Right kidney (tissue), 1 donor: ENCODE data around the gene AFF3.

Experiments used
- DNase-seq: peaks from one replicate; pipeline ENCODE4 v3.0.0-alpha.2; 2016

AFF3 gene

DNA sequence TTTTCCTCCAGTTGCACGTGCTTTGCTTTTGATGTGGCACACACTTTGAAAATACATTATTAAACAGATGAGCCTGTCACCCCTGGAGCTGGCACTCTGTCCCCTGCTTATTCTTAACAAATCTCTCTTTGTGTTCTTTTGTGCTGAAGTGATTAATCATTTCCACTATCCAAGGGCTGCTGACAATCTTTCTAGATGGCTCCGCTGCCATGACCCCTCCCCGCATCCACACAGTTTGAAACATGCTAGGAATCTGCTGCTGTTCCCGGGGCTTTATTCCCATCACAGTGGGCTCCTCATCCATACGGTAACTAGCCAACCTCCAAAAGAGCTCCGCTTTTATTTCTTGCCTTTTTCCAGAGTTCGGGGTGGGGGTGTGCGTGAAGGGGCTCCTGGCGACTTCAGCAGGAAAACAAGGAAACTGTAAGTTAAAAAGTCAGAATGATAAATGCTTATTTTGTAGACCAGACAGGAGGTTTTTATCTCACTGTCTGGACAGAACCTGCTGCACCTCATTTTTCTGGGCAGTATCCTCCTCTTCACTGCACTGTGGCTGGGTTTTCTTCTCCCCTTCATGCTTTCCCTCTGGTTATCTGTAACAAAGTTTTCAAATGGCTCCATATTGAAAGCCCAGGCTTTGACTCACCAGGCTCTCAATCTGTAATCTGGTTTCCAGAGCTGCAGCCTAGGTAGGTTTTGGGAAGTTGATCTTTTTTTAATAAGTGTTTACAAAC, 319.7 kb downstream of the AFF3 start:
- DNase-seq: no peak

DNA sequence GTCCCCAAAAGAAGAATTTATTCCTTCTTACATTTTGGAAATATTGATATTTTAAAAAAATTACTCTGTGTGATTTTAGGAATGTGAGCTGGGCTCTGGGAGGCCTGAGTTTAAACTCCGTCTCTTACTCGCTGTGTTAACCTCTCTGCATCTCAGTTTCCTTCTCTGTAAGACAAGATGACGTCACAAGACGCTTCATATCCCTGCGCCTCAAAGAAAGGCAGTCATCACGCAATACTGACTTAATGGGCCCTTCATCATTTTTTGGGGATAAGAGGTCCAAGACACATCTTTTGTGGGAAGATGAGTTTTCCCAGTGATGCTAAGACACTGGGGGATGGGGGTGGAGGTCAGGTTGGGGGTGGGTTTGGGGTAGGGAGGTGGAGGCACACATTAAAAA, 320.4 kb downstream of the AFF3 start:
- no peak for DNase-seq

DNA sequence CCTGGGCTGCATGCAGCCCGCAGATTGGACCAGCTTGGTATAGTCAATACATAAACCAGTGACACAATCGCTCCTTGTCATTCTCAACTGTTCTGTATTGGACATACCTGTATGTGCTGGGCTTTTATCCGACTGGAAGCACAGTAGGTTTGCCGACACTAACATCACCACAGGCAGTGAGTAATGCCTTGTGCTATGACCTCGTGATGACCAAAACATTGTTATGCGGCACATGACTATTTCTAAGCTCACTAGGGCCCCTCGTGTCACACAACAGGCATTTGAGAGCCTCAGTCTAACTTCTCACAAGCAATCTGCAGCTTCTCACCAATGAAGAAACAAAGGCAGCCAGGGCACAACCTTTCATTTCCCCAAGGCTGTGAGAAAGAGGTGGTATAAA, 320.8 kb downstream of the AFF3 start:
- no peak for DNase-seq

DNA sequence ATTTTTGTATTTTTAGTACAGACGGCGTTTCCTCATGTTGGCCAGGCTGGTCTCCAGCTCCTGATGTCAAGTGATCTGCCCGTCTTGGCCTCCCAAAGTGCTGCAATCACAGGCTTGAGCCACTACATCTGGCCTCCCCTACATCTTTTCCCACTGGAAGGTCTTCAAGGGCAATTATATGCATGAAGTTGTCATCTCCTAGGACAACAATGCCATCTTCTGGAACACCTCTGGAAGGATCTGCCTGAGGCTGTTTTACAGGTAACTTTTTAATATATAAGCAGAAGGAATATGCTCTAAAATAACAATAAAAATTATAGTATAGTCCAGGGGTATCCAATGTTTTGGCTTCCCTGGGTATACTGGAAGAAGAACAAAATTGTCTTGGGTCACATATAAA, 321.4 kb downstream of the AFF3 start:
- no peak for DNase-seq

DNA sequence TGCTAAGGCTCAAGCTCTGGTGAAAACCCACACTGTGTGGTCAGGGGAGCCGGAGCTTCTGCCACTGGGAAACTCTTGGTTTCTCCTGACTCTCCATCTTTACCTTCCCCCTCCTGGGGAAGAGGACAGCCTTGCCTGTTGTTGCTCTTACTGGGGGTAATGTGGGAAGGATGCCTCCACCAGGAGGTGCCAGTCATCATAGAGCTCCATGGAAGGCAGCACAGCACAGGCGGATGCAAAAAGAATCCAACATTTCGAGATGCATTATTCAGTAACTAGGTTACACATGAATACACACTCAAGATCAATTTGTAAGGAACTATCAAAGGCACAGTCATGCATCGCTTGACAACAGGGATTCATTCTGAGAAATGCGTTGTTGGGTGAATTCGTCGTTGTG, 322.6 kb downstream of the AFF3 start:
- no peak for DNase-seq

DNA sequence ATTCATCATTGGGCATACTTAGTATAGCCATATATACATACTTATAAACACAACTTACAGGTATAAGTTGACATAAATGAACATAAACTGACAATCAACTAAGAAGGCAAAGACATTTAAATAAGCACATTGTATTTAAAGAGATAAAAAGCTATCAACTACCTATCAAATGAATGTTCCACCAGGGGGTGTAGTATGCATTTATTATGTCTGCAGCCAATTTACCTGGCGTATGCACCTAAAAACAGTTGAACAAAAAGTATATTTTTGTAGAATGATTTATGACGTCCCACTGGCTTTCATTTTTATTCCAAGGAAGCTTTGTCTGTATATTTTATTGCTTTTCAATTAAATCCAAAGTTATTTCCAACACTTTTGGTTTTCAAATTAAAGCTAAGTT, 323.5 kb downstream of the AFF3 start:
- DNase-seq: no peak

DNA sequence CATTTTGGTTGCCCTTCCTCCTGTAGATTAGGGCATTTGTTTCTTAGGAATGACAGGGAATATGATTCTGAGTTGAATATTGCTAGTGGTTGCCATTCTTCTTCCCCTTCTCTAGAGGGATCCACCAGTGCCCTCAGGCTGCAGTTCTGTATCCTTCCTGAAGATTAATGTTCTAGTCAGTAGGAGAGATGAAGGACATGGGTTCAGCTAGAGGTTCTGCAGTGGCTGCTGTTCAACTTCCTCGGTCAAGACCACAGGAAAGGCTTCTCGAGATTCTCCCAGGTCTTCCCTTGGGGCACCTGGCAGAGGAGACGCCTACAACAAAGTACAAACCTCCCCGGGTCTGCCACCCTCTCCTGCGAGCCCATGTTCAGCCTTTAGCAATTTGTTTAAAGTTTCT, 325.5 kb downstream of the AFF3 start:
- DNase-seq: no peak

DNA sequence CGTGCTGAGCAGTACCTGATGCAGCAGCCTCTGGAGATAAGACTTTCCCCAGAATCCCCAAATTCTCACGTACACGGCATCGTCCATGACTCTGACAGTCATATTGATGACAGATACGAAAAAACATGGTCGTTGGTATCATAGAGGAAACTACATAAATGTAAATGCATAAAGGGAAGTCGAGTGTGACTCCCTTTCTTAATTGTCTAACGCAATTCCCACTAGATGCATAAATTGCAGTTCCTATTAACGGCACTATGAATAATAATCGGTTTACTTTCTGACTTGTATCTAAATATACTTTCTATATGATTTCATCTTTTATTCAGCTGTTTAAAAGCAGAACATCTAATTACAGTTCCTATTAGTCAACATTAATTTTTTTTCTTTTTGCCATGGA, 330.0 kb downstream of the AFF3 start:
- DNase-seq: no peak

DNA sequence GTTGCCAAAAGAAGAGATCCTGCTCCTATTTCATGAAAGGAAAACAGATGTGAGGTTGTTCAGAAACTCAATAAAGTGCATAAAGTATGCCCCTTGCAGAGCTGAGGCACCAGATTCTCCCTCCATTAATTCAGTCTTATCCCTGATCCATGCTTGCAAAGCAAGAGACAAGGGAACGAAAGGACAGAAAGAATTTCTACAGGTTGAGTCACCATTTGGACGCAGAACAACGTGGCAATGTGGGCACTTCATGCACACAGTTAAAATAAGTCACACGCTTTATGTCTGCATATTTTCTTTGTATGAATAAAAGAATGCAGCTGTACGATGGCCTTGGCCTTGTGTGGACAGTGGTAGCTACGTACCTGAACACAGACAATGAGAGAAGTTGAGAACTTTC, 330.8 kb downstream of the AFF3 start:
- DNase-seq: no peak

DNA sequence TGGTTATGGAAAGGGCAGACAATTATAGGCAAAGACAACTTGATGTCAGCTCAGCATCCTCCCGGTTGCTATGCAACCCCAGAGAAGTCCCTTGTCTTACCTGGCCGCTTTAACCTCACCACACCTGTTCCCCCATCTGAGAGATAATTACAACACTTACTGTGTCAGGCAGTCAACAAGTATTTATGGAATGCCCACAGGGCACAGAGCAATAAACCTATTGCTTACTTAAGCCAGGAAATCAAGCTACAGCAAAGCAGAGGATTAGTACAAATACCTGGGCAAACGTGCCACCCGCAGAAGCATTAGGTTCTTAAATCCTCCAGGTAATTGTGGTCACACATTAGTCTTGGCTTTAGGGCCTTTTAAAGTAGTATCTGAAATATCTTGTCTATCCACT, 332.2 kb downstream of the AFF3 start:
- no peak for DNase-seq

DNA sequence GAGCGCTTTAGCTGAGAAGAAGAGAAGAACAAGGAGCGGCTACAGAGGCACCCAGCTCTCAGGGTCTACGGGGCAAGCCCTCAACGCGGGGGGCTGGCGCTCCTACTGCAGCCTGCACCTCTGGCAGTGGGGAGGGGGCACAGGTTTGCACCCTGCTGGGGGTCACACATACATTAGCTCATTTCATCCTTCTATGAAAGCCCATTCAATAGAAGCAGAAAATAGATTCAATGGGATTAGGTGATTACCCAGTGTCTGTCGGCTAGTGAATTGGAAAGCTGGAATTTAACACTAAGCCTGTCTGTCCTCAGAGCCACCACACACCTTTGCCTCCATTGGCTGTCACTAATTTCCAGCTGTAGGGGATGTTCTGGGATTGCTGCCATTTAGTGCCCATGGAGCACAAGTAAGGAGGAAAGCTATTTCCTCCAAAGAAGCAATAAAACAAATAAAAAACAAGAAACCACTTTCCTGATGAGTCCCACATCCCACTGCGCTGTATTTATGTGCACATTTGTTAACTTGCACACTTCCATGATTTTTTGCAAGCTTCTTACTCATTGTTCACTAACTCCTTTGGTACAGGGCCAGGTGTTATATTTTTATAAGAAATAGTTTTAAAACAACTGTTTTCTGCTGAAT, 333.0 kb downstream of the AFF3 start:
- DNase-seq: no peak

DNA sequence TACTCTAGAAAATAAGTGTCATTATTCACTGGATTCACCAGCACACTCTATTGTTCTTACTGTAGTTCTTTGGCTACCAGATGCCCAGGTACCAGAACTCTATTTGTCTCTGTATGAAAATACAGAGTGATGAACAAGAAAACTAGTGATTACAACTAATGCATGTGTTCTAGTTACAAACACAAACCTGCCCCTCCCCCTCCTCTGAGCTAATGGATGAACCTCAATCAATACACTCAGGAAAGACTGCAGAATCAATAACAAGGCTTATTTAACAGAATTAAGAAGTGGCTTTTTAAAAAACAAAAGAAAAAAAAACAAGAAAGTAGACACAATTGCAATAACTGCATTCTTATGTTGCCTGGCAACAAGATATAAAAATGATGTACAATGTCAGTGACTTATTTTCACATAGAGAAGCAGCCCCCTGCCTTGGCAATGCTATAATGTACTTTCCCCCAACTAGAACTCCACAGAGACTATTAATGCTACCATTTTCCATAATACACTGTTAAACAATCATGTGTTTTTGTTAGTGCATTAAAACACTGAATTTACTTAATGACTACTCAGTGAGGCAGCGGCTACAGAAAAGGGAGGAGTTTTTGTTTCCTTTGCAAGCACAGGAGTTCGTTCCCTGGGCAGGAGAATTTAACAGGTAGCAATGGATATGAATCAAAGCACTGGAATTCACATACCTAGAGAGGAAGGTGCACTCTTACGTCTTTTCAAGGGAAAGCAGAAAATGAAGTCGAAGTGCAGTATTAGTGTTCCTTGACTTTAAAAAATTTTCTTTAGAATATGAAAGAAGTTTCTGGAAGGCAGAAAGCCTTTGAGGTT, 333.8 kb downstream of the AFF3 start:
- DNase-seq: no peak

DNA sequence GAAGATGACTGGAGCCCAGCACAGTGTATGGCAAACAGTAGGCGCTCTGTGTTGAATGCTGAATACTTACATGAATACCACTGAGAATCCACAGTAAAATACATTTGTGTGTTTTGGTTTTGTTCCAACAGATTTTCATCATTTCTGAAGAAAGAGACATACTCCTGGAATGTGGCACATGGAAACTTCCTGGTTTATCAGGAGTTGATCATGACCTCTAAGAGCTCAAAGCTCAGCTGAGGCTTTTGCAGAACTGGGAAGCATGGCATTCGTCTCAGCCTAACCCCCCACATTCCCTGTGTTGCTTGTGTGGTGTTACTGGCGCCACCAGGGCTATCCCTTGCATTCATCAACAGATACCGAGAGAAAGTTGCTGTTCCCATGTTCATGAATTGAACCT, 335.6 kb downstream of the AFF3 start:
- DNase-seq: no peak

DNA sequence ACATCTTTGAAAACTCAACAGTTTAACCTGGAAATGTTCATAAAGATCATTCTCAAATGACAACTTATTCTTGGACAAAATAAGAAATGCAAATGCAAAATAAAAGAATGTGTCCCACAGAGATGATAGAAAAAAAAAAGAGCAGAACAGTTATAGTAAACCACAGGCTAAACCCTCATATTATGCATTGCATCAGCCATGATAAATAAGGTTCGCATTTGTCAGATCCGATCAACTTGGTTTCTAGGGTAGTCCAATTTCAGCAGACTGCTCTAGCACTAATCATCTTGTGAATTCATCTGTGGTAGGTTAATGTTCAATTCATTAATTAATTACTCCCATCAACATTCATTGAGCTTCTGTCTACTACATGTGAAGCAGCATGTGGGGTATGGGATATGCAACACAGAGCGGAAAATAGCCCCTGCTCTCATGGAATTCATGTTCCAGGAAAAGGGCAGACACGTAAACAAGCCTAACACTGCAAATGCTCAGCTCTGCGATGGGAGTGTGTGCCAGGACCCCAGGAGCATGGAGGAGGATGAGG, 336.4 kb downstream of the AFF3 start:
- DNase-seq: no peak

DNA sequence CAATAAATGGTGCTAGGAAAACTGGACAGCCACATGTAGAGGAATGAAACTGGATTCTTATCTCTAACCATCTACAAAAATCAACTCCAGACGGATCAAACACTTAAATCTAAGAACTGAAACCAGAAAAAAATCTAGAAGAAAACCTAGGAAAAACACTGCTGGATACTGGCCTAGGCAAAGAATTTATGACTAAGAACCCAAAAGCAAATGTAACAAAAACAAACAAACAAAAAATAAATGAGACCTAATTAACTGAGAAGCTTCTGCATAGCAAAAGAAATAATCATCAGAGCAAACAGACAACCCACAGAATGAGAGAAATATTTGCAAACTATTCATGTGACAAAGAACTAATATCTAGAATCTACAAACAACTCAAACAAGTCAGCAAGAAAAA, 338.5 kb downstream of the AFF3 start:
- no peak for DNase-seq

DNA sequence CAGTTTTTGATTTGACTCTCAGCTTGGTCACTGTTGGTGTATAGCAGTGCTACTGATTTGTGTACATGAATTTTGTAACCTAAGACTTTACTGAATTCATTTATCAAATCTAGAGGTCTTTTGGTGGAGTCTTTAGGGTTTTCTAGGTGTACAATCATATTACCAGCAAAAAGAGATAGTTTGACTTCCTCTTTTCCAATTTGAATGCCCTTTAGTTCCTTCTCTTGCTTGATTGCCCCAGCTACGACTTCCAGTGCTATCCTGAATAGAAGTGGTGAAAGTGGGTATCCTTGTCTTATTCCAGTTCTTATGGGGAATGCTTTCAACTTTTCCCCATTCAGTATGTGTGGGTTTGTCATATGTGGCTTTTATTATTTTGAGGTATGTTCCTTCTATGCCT, 339.7 kb downstream of the AFF3 start:
- no peak for DNase-seq

DNA sequence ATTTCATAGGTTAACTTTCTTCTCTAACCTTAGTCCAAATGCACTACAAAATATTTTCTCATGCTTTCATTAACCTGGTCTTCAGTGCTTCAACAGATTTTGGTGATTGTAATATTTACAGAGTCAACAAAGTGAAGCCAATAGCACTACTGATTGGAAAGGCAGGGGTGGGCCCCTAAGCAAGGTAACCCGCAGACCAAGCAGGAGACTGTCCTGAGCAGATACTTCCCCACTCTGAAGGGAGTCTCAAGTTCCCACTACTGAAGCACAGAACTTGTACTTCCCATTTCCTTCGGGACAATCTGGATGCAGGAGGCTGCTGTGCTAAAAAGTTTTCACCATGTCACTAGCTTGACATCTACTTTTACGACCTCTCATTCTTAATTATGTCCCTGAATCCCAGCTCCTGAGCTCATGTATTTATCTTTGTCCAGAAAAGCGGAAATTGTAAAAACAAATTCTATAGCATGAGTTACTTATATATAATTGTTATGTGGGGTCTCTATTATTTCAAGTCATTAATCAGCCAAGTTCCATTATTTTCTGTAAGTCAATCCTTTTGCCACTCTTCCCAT, 341.0 kb downstream of the AFF3 start:
- no peak for DNase-seq

DNA sequence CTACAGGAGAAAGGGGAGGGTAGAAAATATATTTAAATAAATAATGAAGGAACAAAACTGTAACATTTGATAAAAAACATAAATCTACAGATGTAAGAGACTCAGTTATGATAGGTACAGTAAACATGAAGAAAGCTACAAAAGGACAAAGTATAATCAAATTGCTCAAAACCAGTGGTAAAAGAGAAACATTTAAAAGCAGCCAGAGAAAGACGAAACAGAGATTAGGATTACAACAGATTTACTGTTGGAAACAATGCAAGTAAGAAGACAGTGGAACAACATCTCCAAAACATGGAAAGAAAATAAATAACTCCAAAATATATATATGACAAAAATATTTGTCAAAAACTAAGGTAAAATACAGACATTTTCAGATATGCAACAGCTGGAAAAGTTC, 344.9 kb downstream of the AFF3 start:
- DNase-seq: no peak

DNA sequence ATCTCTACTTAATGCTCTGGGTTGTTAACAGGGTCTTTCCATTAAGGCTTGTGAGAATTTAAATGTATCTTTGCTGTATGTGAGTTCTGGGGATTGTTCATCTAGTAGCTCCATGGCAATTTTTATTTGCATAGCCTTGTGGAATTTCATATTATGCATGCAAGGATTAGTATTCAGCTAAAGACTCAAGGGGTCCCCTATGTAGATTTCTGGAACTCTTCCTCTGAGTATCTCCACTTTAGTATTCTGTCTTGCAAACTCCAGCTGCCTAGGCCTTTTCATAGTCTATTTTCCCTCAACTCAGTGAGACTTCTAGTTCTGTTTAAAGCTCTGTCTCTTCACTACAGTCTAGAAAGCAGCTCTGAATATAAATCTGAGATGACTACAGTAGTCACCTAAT, 348.0 kb downstream of the AFF3 start:
- no peak for DNase-seq

DNA sequence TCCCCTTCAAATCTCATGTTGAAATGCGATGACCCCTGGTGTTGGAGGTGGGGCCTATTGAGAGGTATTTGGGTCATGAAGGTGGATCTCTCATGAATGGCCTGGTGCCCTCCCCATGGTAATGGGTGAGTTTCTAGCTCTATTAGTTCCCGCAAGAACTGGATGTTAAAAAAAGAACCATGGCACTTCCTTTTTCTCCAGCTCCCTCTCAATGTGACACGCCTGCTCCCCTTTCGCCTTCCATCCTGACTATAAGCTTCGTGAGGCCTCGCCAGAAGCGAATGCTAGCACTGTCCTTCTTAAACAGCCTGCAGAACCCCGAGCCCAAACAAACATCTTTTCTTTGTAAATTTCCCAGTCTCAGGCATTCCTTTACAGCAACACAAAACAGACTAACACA, 349.4 kb downstream of the AFF3 start:
- no peak for DNase-seq

DNA sequence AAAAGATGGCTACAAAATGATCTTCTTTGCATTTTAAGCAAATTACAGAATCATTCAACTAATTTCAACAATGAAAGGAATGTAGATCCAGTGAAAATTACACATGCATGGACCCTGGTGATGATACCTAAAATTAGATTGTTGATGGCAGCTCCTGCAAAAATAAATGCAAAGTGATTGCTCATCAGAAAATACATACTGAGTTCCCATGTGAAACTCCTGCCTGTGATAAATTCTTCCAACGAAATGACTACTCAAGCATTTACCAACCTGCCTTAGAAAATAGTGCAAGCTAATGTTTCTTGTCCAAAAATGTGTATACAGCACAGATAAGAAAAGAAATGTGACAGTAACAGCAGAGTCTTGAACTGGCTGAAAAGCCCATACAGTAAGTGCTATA, 352.5 kb downstream of the AFF3 start:
- no peak for DNase-seq

DNA sequence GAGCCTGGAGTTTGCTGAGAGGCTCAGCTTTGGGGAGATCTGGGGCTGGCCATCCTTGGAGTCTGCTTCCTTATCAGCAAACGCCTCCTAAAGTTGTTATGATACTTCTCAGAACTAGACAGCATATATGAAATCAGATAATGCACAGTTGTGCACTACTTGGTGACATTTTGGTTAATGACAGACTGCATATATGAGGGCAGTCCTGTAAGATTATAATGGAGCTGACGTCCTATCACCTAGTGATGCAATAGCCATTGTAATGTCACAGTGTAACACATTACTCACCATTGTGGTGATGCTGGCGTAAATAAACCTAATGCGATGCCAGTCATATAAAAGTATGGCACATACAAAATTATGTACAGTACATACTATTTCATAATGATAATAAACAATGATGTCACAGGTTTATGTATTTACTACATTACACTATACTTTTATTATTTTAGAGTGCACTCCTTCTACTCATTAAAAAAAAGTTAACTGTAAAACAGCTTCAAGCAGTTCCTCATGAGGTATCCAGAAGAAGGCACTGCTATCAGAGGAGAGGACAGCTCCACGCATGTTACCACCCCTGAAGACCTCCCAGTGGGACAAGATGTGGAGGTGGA, 354.5 kb downstream of the AFF3 start:
- no peak for DNase-seq
